NCI-H2171 (cell line): ENCODE measurements around the gene ONECUT1.

Experiments used
- DNase-seq: peaks from one replicate; lab custom pipeline; 2025; lab: John Stamatoyannopoulos, UW

The ONECUT1 gene

GRCh38 chr15:52731732-52732470 is 58.2 kb downstream of the ONECUT1 start:
- no peak for DNase-seq

GRCh38 chr15:52731004-52731403 is 59.1 kb downstream of the ONECUT1 start:
- DNase-seq = no peak

- no peak for DNase-seq
Measured at GRCh38 chr15:52730594-52730993, 59.5 kb downstream of the ONECUT1 start.

GRCh38 chr15:52730173-52730572 is 60.0 kb downstream of the ONECUT1 start:
- no peak for DNase-seq

- DNase-seq = no peak
Measured at GRCh38 chr15:52728899-52729298, 61.2 kb downstream of the ONECUT1 start.

GRCh38 chr15:52727815-52728214 is 62.3 kb downstream of the ONECUT1 start:
- no peak for DNase-seq

- no peak for DNase-seq
Measured at GRCh38 chr15:52726195-52726594, 63.9 kb downstream of the ONECUT1 start.

- no peak for DNase-seq
Measured at GRCh38 chr15:52718551-52718950, 71.6 kb downstream of the ONECUT1 start.

- no peak for DNase-seq
Measured at GRCh38 chr15:52717924-52718323, 72.2 kb downstream of the ONECUT1 start.

GRCh38 chr15:52717481-52717880 is 72.7 kb downstream of the ONECUT1 start:
- no peak for DNase-seq

GRCh38 chr15:52716536-52716935 is 73.6 kb downstream of the ONECUT1 start:
- DNase-seq = no peak

- no peak for DNase-seq
Measured at GRCh38 chr15:52715411-52715810, 74.7 kb downstream of the ONECUT1 start.

GRCh38 chr15:52714968-52715367 is 75.2 kb downstream of the ONECUT1 start:
- DNase-seq = no peak

GRCh38 chr15:52710708-52711389 is 79.3 kb downstream of the ONECUT1 start:
- DNase-seq = no peak

- no peak for DNase-seq
Measured at GRCh38 chr15:52710050-52710707, 80.0 kb downstream of the ONECUT1 start.

- DNase-seq = no peak
Measured at GRCh38 chr15:52709187-52709981, 80.8 kb downstream of the ONECUT1 start.
